Smooth muscle cell (in vitro differentiated cells): ENCODE results near the gene ITGA1. TPM values are rescaled to one million over a fixed set of nuclear protein-coding genes. Genes with fewer than 3 reads are reported as not detected.

Experiments used
- DNase-seq: peaks from one replicate; lab custom pipeline; 2025; ENCODE audit not compliant: unreplicated experiment; lab: John Stamatoyannopoulos, UW
- H2AFZ ChIP-seq: fragments of 200-600 bp; sonication (generic); 2 replicates; pipeline ENCODE4 v1.6.0; 2016; ENCODE audit warnings: antibody characterized with exemption, low read depth, mild to moderate bottlenecking
- H3F3A ChIP-seq: fragments of 200-600 bp; sonication (generic); 2 replicates; pipeline ENCODE4 v1.6.0; 2017; ENCODE audit warnings: antibody characterized with exemption, low read depth
- H3K27ac ChIP-seq: fragments of 200-600 bp; sonication (generic); 2 replicates; pipeline ENCODE4 v1.5.1; 2016; ENCODE audit warnings: low read depth, mild to moderate bottlenecking
- H3K27me3 ChIP-seq: fragments of 200-600 bp; sonication (generic); 2 replicates; pipeline ENCODE4 v1.6.1; 2016; ENCODE audit warnings: low read depth, mild to moderate bottlenecking
- H3K36me3 ChIP-seq: fragments of 200-600 bp; sonication (generic); 2 replicates; pipeline ENCODE4 v1.5.1; 2016; ENCODE audit warnings: low read depth
- H3K4me1 ChIP-seq: fragments of 200-600 bp; sonication (generic); 2 replicates; pipeline ENCODE4 v1.5.1; 2016; ENCODE audit warnings: low read depth
- H3K4me2 ChIP-seq: fragments of 200-600 bp; sonication (generic); 2 replicates; pipeline ENCODE4 v1.6.0; 2016; ENCODE audit warnings: mild to moderate bottlenecking
- H3K4me3 ChIP-seq: fragments of 200-600 bp; sonication (generic); 2 replicates; pipeline ENCODE4 v1.5.1; 2016; ENCODE audit warnings: mild to moderate bottlenecking
- H3K79me2 ChIP-seq: fragments of 200-600 bp; sonication (generic); 2 replicates; pipeline ENCODE4 v1.6.0; 2016; ENCODE audit warnings: low read depth, mild to moderate bottlenecking
- H3K9ac ChIP-seq: fragments of 200-600 bp; sonication (generic); 2 replicates; pipeline ENCODE4 v1.6.0; 2016; ENCODE audit warnings: low read depth
- H3K9me3 ChIP-seq: fragments of 200-600 bp; sonication (generic); replicated peaks from 2 replicates; pipeline ENCODE4 v1.5.1; 2016; ENCODE audit warnings: low read depth
- H4K20me1 ChIP-seq: fragments of 200-600 bp; sonication (generic); 2 replicates; pipeline ENCODE4 v1.6.0; 2016; ENCODE audit warnings: low read depth
- WGBS: methylation state at CpG from one replicate; pipeline ENCODE4 v1.1.7; 2016; ENCODE audit warnings: low lambda C conversion rate; 5-methylcytosine and 5-hydroxymethylcytosine counted together
- polyA plus RNA-seq: library from polyadenylated mRNA; unstranded; fragments of >200 nt; fragmentation: Nextera tagmentation; extraction: Ambion mirVana; gene quantifications from 2 replicates; pipeline ENCODE4 v1.2.1, GENCODE V29; 2016
- total RNA-seq: library from RNA; depleted of rRNA; stranded (reverse); fragments of >200 nt; gene quantifications from 2 replicates; pipeline ENCODE4 v1.2.3, GENCODE V29; 2014
- TF ChIP-seq, protein P1 (sequence below): fragments of 200-600 bp; sonication (generic); IDR thresholded peaks from 2 replicates; pipeline ENCODE4 v1.5.1; 2017; ENCODE audit warnings: borderline replicate concordance, mild to moderate bottlenecking, antibody characterized with exemption; ENCODE audit not compliant: insufficient read depth, poor library complexity, severe bottlenecking

The ITGA1 gene
- total and polyA plus RNA-seq, 2 experiments from 2014 or later = 85.2 to 250 TPM

DNA sequence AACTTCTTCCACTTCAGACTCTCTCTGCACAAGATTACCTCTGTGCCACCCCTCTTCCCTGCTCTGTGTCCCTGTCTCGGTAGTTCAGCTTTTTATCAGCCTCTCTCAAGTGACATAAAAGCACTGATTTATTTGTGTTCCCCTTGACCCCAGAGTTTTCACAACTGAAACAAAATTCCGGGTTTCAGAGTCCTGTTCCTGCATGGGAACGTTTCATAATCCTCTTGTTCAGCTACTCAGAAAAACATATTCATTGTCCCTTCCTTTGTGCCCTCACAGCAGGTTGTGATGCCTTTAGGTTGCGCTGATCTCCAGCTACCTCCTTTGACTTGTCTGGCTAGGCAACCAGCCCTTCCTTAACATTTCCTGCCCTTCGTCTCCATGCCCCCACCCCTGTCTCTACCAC lies 13.7 kb upstream of the ITGA1 start:
- 42% methylated on average over 5 of the region's 5 CpGs for WGBS
- TF ChIP-seq, protein P1, sequence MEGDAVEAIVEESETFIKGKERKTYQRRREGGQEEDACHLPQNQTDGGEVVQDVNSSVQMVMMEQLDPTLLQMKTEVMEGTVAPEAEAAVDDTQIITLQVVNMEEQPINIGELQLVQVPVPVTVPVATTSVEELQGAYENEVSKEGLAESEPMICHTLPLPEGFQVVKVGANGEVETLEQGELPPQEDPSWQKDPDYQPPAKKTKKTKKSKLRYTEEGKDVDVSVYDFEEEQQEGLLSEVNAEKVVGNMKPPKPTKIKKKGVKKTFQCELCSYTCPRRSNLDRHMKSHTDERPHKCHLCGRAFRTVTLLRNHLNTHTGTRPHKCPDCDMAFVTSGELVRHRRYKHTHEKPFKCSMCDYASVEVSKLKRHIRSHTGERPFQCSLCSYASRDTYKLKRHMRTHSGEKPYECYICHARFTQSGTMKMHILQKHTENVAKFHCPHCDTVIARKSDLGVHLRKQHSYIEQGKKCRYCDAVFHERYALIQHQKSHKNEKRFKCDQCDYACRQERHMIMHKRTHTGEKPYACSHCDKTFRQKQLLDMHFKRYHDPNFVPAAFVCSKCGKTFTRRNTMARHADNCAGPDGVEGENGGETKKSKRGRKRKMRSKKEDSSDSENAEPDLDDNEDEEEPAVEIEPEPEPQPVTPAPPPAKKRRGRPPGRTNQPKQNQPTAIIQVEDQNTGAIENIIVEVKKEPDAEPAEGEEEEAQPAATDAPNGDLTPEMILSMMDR = no peak
- H3K27ac ChIP-seq = no peak overlapping the region
- H3K36me3 ChIP-seq = no peaks in the 10 kb centered on the region
- no peak overlapping the region for H3K4me3 ChIP-seq
- no peak overlapping the region for H3K4me2 ChIP-seq
- H3K27me3 ChIP-seq = no peaks in the 10 kb centered on the region
- peaks cover 3% of the 10 kb centered on the region for H3F3A ChIP-seq
- DNase-seq = no peak
- no peaks in the 10 kb centered on the region for H3K79me2 ChIP-seq
- peaks cover 4% of the 10 kb centered on the region for H3K4me1 ChIP-seq
- H4K20me1 ChIP-seq = no peaks in the 10 kb centered on the region
- no peak overlapping the region for H2AFZ ChIP-seq
- H3K9ac ChIP-seq = no peak overlapping the region
- H3K9me3 ChIP-seq = no peaks in the 10 kb centered on the region

DNA sequence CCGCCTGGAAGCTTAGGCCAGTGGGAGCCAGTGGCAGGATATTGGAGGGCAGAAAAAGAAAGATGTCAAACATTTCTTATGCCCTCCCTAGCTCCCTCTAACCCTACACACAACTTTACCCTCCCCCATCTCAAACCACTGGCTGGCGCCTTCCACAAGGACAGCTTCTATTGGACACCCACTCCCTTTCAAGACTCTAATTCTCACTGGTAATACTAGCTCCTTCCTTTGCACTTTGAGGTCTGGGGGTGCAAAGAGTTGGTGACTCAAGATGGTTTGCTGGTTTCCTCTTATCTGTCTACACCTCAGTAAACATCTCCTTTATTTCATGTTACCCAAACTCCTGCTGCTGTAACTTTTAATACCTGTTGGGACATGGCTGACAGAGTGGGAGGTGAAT lies 11.6 kb upstream of the ITGA1 start:
- WGBS = 100% methylated on average over 2 of the region's 2 CpGs

DNA sequence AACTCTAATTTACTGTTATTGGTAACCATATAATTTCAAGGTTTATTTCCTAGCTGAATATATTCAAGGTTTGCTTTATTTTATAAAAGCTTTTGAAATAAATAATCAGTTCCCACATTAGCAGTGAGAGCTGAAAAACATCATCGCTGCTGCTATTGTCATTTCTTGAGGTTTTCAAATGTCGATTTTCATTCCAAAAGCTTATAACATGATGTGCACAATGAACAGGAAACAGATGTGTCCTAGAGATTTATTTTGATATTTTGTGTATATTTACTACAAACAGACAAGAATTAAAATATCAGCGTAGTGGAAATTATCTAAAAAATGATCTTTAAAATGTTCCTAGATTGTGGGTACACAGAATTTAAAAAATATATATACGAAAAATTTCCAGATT lies 10.5 kb upstream of the ITGA1 start:
- H4K20me1 ChIP-seq = no peaks in the 10 kb centered on the region
- TF ChIP-seq, protein P1 = no peak
- no peaks in the 10 kb centered on the region for H3K27me3 ChIP-seq
- no peak for DNase-seq
- no peaks in the 10 kb centered on the region for H3K79me2 ChIP-seq
- H3K9ac ChIP-seq = no peak overlapping the region
- no peak overlapping the region for H3K4me2 ChIP-seq
- no peak overlapping the region for H3K27ac ChIP-seq
- no peak overlapping the region for H3K4me3 ChIP-seq
- no peaks in the 10 kb centered on the region for H3F3A ChIP-seq
- H3K36me3 ChIP-seq = no peaks in the 10 kb centered on the region
- peaks cover 4% of the 10 kb centered on the region for H3K4me1 ChIP-seq
- WGBS = 90% methylated on average over 4 of the region's 4 CpGs
- H3K9me3 ChIP-seq = no peaks in the 10 kb centered on the region
- H2AFZ ChIP-seq = no peak overlapping the region

More for the DNA sequence above, 11.6 kb upstream of the ITGA1 start:
- no peak overlapping the region for H2AFZ ChIP-seq
- TF ChIP-seq, protein P1 = no peak
- no peaks in the 10 kb centered on the region for H3K9me3 ChIP-seq
- H3K9ac ChIP-seq = no peak overlapping the region
- H3K27me3 ChIP-seq = no peaks in the 10 kb centered on the region
- no peaks in the 10 kb centered on the region for H4K20me1 ChIP-seq
- H3K36me3 ChIP-seq = no peaks in the 10 kb centered on the region
- peaks cover 4% of the 10 kb centered on the region for H3K4me1 ChIP-seq
- H3F3A ChIP-seq = no peaks in the 10 kb centered on the region
- H3K27ac ChIP-seq = no peak overlapping the region
- H3K4me3 ChIP-seq = no peak overlapping the region
- no peak for DNase-seq
- no peak overlapping the region for H3K4me2 ChIP-seq
- no peaks in the 10 kb centered on the region for H3K79me2 ChIP-seq

DNA sequence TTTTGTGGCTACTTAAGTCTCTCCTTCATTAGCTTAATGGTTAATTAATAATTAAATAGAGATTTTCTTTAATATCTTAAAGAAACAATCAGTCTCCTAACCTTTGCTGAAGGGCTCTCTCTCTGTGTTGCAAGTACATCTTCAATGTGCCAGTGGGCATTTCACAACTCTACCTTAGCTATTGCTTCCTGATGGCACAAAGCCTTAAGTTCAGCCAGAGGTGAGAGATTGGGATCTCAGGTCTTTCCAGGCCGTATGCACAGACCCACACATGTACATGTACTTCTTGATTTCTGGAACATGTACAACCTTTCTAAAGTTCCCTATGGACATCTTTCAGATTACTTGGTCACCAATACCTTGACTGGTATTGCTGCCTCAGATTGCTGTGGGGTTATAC lies 8.9 kb upstream of the ITGA1 start:
- WGBS = 86% methylated on average over 1 of the region's 1 CpG
- no peaks in the 10 kb centered on the region for H3K9me3 ChIP-seq
- no peak overlapping the region for H2AFZ ChIP-seq
- no peak overlapping the region for H3K4me2 ChIP-seq
- TF ChIP-seq, protein P1 = no peak
- H4K20me1 ChIP-seq = no peaks in the 10 kb centered on the region
- no peaks in the 10 kb centered on the region for H3F3A ChIP-seq
- no peaks in the 10 kb centered on the region for H3K36me3 ChIP-seq
- no peaks in the 10 kb centered on the region for H3K79me2 ChIP-seq
- peaks cover under 1% of the 10 kb centered on the region for H3K4me1 ChIP-seq
- no peak overlapping the region for H3K4me3 ChIP-seq
- DNase-seq = no peak
- H3K27ac ChIP-seq = no peak overlapping the region
- no peak overlapping the region for H3K9ac ChIP-seq
- no peaks in the 10 kb centered on the region for H3K27me3 ChIP-seq
